Stomach (tissue), 4 donors: ENCODE measurements around the gene WDR77.

Source experiments
- EP300 ChIP-seq: sonication (generic); formaldehyde crosslinking; IDR thresholded peaks from one replicate; pipeline ENCODE4 v1.6.1; 2017; ENCODE audit warnings: antibody characterized with exemption
- POLR2A ChIP-seq, 4 donors: fragments of 450-650 bp; IDR thresholded peaks; one replicate each; pipeline ENCODE4 v1.6.1; 2016; ENCODE audit warnings: antibody characterized with exemption in 4 of 4, control low read depth in 2 of 4, mild to moderate bottlenecking in 1 of 4, moderate library complexity in 1 of 4
- TF ChIP-seq, protein P1 (sequence below), 7 experiments: fragments of 450-650 bp in 4 of 7; fragments of 200-600 bp in 3 of 7; sonication (generic) in 3 of 7; IDR thresholded peaks; one replicate each; pipeline ENCODE4 v1.5.1; 2016 to 2019; ENCODE audit warnings: antibody characterized with exemption in 7 of 7, control low read depth in 2 of 7, mild to moderate bottlenecking in 1 of 7

DNA sequence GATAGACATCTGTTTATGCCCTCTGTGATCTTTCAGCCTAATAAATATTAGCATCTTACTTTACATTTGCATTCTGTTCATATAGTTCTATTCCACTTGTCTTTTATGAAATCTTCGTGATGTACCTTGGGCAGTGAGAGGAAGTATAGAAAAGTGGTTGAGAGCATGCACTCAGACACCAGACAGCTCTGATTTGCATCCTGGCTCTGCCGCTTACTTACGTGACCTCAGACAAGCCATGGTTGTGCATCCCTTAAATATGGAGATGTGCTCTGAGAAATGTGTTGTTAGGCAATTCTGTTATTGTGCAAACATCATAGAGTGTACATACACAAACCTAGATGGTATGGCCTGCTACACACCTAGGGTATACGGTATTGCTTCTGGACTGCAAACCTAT is 44.5 kb downstream of the WDR77 start:
- TF ChIP-seq, protein P1, sequence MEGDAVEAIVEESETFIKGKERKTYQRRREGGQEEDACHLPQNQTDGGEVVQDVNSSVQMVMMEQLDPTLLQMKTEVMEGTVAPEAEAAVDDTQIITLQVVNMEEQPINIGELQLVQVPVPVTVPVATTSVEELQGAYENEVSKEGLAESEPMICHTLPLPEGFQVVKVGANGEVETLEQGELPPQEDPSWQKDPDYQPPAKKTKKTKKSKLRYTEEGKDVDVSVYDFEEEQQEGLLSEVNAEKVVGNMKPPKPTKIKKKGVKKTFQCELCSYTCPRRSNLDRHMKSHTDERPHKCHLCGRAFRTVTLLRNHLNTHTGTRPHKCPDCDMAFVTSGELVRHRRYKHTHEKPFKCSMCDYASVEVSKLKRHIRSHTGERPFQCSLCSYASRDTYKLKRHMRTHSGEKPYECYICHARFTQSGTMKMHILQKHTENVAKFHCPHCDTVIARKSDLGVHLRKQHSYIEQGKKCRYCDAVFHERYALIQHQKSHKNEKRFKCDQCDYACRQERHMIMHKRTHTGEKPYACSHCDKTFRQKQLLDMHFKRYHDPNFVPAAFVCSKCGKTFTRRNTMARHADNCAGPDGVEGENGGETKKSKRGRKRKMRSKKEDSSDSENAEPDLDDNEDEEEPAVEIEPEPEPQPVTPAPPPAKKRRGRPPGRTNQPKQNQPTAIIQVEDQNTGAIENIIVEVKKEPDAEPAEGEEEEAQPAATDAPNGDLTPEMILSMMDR (IDR thresholded peaks at IDR 0.05): no peak
- TF ChIP-seq POLR2A (IDR thresholded peaks at IDR 0.05): no peak
- TF ChIP-seq EP300: no peak
